CMK (cell line): ENCODE results near the gene VSIG4.

Source experiments
- DNase-seq: peaks from one replicate; pipeline ENCODE4 v3.0.0-alpha.2; 2010; ENCODE audit warnings: low read depth

Gene VSIG4

DNA sequence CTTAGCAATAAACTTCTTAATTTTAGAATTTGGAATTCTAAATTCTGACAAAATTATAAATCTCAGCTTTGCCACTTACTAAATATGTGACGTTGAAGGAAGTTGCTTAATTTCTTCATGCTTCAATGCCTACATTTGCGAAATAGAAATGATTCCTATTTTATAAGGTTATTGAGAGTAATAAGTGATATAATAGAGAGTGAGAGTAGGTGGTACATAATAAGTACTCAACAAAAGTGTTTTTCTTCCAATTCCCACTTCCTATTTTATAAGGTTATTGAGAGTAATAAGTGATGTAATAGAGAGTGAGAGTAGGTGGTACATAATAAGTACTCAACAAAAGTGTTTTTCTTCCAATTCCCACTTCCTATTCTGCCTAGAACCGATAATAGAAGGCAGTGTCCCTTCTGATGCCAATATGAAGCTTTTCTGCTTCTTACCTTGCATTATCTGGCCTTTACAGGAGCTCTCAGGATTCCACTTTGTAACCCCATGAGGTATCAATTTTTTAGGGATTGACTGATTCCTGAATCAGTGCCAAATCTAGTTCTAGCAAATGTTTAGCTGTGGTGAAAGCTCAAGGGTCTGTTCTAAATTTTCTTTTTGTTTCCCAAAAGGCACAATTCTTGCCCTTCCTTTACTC is 31.4 kb downstream of the VSIG4 start:
- DNase-seq, result no peak

DNA sequence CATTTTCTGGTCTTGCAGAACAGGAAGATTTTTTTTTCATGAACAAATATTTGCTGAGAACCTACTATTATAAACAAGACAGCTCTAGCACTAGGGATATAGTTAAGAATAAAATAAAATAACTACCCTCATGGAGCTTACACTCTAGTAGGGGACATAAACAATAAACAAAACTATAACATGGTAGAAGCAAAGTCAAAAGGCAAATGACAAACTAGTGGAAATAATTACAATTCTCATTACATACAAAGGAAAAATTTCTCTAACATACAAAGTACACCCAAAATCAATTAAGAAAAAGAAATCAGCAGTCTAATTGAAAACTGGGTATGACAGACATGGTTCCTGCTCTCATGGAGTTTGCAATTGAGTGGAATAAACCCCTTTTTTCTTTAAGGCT is 32.0 kb downstream of the VSIG4 start:
- DNase-seq, result no peak

DNA sequence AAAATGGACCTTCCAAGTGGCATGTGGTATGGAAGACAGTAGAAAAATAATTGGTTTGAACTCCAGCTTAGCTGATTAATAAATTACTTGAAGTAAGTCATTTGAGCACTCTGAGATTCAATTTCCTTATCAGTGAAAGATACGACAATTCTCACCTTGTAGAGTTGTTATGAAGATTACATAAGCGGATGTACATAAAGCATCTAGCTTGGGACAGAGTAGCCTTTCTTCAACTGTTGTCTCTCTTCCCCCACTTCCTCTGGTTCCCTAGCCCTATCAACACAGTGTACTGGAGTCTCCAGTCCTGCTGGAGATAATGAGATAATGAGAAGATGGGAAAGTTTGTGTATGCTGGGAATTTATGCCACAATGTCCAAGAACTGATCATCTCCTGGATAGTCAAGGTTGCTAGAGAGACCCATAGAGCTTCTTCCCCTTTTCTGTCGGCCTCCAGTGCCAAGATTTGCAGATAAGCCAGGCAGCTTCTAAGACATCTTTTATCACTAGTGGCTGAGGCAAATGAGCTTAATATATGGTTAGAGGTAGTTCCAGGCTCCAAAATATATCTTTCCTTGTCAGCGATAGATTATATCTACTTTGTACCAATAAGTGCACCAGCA is 33.9 kb downstream of the VSIG4 start:
- no peak for DNase-seq

DNA sequence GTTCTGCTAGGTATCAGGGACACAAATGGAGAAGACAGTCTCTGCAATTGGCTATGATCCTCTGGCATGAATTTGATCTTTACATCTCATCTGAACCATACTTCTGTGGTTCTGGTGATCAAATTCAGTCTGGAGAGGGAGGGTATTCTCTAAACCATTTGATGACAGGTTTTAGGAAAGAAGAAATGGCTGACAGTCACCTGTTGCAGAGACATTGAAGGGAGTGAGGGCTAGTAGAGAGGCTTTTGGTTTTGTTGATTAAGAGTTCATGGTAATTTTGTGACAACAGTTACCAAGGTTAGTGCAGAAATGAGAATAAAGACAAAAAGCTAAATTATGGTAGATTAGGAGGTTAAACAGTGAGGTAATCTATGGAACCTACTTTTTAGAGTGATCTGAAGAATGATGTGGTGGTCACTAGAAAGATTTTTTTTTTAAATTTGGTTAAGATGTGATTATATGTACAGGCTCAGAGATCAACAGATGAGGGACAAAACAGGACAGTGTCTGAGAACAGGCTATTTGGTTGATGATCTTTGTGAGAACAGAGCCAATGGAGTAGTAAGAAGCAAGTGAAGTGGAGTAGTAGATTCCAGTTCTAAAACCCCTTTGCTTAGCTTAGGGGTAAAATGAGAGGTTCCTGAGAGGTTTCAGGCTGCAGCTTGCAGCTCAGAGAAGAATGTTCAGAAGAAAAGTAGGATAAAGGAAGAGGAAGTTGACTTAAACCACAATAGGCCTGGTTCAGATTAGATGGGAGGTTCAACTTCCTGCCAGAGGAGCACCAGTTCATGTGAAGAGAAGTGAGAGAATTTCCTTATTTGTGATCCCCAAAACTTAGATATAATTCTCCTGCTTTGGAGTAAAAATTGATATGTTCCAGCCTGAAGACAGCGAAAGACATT is 34.7 kb downstream of the VSIG4 start:
- DNase-seq, result no peak

DNA sequence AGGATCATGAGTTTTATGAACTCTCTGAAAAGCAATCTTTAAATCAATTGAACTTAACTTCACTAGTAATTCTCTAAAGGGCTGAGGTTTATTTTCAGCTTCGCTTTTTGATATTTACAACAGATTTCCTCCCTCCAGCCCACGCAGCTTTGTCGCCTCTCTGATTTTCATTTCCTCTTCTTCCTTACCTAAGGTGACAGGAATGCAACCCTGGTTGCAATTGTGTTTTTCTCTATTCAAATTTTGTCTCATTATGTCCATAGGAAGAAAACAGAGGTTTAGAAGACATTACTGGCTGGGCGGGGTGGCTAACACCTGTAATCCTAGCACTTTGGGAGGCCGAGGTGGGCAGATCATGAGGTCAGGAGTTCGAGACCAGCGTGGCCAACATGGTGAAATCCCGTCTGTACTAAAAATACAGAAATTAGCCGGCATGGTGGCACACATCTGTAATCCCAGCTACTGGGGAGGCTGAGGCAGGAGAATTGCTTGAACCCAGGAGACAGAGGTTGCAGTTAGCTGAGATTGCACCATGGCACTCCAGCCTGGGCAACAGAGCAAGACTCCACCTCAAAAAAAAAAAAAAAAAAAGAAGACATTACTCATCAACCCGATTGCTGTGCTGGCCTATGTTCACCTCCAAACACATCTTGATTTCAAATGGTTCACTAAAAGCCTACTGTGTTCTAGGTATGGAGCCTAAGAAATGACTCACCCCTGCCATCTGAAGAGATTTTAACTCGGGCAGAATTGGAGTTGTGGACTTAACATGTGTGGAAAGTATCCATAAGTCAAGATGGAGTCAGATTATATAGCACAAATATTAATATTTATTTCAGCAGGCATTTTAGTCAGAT is 36.8 kb downstream of the VSIG4 start:
- DNase-seq, result no peak

DNA sequence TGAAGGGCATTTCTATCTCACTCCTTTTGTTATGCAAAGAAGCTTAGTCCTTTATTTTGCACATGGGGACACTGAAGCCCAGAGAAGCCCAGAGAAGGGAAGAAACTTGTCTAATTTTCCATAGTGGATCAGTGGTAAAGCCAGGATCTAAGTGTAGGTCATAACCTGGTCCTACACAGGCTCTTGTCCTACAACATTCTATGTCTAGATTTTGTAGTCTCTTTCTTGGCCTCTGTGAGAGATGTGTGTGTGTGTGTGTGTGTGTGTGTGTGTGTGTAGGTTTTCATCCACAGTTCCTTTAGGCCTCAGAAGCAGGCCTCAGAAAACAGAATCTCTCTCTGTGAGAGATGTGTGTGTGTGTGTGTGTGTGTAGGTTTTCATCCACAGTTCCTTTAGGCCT is 38.3 kb downstream of the VSIG4 start:
- DNase-seq, result no peak

DNA sequence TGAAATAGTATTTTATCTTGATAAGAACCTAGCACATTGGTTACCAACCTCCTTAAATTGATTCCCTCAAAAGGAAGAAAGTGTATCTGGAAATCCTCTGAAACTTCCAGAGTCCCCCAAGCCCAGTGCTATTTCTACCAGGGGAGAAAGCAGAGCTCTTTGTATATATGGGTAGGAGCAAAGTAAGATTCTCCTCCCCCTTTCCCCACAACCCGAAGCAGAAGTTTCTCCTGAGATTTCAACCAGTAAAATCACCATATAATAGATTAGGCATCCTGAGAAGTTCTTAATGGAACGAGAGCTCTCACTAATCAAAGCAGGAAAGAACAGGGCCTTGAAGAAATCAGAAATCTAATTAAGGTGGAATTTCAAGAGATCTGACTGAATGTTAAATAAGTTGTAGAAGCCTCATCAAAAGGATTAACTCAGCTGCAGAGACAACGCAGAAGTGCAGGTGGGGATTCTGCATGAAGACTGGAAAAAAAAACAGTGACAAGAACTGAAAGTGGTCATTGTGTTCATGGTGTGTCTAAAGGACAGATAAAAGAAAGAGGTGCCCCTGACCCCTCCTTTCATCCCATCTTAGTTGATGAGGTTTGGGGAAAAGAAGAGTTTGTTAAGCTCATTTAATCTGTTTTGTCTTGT is 39.1 kb downstream of the VSIG4 start:
- DNase-seq, result no peak

DNA sequence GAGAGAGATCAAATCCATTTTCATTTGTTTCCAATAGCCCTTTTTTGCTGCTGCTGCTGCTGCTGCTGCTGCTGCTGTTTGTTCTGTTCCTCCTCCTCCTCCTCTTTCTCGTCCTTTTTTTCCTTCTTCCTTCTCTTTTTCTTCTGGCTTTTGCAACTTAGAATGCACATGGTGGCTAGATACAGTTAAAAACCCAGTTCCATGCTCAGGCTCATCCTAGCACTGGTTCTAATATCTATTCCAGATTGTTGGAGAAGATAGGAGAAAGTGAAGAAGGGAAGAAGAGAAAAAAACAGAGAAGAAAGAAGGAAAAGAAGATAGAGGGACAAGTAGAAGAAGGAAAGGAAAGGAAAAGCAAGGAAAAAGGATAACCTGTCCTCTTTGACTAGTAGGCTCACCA is 39.7 kb downstream of the VSIG4 start:
- no peak for DNase-seq

DNA sequence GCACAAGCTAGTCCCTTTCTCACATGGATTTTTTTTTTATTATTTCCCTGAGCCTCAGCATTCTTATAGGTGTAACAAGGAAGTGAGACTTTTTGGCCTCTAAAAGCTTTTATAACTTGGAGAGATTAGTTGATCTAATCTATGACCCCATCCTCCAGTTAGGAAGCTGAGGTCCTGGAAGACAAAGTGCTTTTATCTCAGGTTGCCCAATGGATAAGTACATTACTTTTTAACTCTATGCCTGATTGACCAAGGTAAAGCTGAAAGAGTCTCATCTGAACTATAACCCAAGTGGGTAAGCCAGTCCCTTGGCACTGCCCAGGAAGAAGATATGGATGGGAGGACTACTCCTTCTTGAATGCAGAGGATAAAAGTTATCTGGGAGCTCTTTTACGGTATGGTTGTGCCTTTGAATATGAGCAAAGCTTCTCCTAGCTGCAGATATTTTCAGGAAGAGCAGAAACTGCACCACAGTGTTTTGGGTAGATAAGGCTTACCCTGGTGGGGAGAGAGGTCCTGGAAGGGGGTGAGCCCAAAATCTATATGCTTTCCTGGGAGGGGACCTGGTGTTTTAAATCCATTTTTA is 40.2 kb downstream of the VSIG4 start:
- DNase-seq, result no peak

DNA sequence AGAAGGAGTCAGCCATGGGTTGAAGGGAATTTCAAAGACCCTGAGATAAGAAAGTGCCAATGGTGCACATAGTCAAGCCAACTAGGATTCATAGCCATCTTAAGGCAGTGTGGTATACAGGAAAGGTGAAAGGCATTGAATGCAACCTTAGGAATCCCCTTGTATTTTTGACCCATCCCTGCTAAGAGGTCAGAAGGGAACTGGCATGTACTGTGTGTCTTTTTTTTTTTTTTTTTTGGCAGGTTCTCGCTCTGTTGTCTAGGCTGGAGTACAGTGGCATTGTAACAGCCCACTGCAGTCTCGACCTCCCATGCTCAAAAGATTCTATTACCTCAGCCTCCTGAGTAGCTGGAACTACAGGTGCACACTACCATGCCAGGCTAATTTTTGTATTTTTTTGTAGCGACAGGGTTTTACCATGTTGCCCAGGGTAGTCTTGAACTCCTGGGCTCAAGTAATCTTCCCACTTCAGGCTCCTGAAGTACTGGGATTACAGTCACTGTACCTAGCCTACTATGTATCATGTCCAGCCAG is 40.8 kb downstream of the VSIG4 start:
- no peak for DNase-seq

DNA sequence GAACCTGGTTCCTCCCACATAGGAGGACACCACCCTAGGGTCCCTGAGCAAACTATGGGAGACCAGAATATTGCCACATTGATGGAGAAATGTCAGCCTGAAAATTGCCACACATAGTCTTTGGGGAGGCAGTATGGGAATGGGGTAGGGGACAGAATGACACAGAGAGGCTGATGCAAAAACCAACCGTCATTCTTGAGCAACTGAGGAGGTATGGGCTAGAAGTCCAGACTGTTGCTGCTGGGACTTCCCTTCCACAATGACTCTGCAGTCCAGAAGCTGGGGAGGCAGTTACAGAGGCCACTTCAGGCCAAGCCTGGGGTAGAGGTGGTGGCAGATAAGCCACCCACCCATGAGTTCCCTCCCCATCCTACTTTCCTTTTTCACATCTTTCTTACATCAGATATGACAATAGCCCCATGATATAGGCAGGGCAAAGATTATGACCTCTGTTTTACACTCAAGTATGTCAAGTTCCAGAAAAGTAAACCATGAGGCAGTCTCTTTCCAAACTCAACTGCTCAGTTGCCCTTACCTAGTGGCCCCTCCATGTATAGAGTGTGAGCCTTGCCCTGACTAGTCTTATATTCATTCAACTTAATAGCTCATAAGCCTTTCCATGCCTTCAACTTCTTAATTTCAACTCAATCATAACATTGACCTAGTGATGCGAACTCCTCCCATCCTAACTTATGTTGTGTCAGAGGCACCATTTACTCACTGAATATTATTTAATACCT is 41.7 kb downstream of the VSIG4 start:
- DNase-seq, result peak; percentile 83

DNA sequence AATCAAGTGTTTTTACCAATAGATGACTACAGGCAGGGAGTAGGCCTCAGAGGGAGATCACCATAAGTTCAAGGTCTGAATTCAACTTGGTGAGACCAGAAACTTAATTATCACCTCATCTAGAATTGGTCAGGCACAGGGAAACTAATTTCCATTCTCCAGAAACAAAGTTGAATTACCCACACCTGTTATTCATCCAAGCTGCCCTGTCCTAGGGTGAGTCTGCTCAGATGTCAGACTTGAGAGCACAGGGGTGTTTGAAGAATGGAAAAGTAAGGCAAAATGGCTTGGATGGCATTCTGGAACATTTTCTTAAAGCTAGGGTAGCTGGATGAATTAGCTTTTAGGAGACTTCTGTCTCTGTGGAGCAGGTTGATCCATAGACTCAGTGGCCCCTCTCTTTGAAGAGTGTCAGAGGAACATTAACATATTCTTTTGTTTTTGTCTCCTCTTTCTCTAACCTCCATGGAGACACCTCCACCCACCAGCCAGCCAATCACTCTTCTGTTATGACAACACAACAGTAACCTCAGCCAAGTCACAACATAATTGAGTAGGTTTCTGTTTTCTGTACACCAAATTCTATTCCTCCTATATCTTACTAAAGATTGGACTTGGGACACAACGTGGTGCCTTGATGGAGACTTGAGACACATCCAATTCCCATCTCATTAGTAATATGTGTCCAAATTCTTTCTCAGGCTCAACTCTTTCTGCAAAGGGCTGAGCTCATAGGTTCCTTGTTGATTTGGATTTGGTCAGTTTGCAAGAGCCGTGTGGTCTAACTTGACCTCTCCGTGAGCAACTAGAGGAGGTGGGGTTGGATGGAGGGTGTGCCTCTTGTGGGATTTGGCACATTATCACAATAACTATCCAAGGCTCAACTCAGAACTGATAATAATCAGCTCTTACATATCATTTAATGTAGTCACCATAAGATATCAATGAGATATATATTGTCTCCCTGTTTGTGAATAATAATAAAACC is 45.1 kb downstream of the VSIG4 start:
- no peak for DNase-seq

DNA sequence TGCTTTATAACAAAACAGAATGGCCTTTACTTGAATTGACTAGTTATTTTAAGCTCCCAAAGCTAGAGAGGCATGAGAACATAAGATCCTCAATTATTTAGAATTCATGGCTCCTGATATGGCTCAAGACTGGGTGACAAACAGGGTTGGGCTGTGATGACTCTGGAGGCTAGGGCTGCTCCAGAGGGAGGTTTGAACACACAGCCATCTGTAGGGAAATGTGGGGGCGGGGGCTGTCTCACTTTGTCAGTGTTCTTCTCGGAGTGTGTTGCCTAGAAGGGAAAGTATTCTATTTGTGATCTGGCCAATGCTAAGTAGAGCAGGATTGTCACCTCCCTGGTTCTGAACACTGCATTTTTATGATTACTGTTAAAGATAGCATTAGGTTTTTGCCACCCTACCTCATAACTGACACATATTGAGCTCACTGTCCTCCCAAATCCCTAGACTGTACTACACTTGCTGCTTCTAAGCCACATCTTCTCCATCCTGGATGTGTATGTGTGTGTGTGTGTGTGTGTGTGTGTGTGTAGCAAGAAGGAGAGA is 45.9 kb downstream of the VSIG4 start:
- DNase-seq, result no peak

DNA sequence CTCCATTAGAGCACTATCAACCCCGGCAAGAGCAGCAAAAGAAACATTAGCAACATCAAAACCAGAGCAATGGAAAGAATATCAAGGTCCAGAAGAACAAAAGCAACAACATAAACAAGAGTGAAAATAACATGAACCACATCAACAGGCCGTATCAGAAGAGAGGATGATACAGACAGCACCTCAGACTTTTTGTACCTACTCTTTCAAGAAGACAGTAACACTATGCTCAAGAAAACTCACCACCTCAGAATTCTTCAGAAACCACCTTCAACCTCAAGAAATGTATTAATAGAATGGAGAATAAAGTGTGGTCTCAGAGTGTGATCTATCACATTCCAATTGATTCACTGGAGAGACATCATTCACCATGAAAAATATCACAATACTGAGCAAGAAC is 46.5 kb downstream of the VSIG4 start:
- no peak for DNase-seq

DNA sequence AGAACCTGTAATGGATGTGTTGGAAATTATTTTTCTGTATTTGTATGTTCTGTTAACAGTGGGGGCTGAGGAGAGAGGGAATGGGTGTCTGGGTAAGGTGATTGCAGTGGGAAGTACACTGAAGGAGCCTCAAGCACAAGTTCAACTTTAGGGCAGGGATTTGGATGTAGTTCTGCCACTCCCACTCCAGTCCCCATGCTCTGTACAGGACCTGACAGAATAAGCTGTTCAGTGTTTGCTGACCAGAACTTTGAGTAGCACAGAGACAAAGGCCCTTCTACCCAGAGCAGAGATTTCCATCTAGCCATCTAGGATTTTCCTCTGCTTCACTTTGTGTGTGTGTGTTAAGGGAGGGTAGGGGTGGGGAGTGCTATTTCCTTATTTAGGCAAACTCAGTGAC is 49.2 kb downstream of the VSIG4 start:
- DNase-seq, result no peak

DNA sequence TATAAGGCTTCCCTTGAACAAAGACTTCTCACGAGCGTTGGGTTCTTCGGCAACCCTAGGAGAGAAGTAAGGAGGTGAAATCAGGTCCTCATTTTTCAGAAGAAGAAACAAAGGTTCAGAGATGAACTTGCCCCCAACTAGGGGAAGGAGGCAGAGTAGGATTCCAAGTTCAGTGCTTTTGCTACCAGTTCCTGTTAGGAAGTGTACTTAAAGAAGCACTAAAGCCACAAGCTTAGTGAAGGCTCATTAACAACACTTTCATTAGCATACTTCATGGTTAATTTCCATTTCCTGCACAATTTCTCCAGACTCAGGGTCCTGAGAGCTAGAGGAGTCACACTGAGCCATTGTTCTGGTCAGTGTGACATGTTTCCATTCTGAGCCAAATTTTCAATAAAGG is 52.1 kb downstream of the VSIG4 start:
- DNase-seq, result no peak

DNA sequence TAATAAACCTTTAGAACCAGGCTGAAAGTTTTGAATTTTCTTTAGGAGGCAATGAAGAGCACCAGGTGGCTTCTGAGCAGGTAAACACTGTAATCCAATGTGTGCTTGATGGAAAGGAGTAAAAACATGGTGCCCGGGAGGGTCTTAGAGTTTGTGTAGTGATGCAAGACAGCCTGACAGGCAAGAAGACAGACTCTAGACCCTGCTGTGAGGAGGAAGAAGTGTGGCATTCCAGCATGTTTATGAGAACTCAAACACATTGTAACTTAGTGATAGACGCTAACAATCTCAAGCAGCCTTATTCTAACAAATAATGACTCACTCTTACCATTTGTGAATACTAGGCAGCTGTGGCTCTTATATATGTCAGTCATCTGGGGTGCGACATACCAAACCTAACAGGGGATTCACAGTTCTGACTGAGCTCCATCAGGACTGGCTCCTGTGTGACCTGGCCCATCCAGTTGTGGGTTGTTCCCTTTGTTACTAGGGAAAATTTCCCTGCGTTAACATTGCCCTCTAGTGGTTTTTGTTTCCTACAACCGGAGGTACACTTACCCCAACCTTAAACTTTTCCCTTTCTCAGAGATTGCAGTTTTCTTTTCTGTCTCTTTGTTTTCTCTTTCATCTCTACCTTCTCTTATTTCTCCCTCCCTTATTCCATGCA is 53.8 kb downstream of the VSIG4 start:
- DNase-seq, result peak; percentile 78

DNA sequence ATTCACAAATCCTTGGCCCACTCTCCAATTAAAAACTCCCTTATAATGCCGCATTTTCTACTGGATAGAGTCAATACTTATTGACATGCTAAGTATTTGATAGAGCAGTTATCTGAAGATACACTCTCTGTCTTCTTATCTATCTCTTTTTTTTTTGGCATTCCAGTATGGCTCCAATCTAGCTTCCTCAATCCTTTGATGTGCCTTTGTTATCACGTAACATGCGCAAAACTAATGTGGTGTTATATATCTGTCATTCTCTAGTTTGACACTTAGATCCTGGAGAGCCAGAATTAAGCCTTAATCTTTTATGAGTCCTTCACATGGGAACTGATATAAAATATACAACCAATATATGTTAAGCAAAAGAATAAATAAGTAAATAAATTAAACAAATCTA is 54.7 kb downstream of the VSIG4 start:
- DNase-seq, result no peak
